WERI-Rb-1 (cell line): Measurements from ENCODE around the gene NELL1.

Experiments used
- DNase-seq: peaks from one replicate; pipeline ENCODE4 v3.0.0-alpha.2; 2020
- H3K27ac ChIP-seq: fragments of 250-450 bp; sonication (Bioruptor Pico); 2 replicates; pipeline ENCODE4 v1.5.1; 2020; ENCODE audit warnings: mild to moderate bottlenecking, moderate library complexity
- H3K27me3 ChIP-seq: fragments of 250-450 bp; sonication (Bioruptor Pico); 2 replicates; pipeline ENCODE4 v1.5.1; 2021; ENCODE audit warnings: mild to moderate bottlenecking, low read depth, moderate library complexity; ENCODE audit not compliant: insufficient read depth, severe bottlenecking
- H3K36me3 ChIP-seq: fragments of 250-450 bp; sonication (Bioruptor Pico); 2 replicates; pipeline ENCODE4 v1.5.1; 2020; ENCODE audit warnings: mild to moderate bottlenecking, moderate library complexity
- H3K4me3 ChIP-seq: 2 replicates; pipeline ENCODE4 v1.5.1; 2011; ENCODE audit warnings: low read depth, mild to moderate bottlenecking, control low read depth, low read length
- H3K9me3 ChIP-seq: fragments of 250-450 bp; sonication (Bioruptor Pico); 2 replicates; pipeline ENCODE4 v1.5.1; 2021; ENCODE audit warnings: mild to moderate bottlenecking, moderate library complexity; ENCODE audit not compliant: severe bottlenecking
- CTCF ChIP-seq: IDR thresholded peaks from 2 replicates; pipeline ENCODE4 v1.5.1; 2011; ENCODE audit warnings: low read depth, mild to moderate bottlenecking, control low read depth, inconsistent platforms, low read length

NELL1 gene

GRCh38 chr11:21278840-21279239, 609.5 kb downstream of the NELL1 start:
- Histone ChIP-seq H3K27ac (no peak overlapping the region), H3K9me3 (no peaks in the 10 kb centered on the region), H3K36me3 (no peaks in the 10 kb centered on the region), H3K4me3 (no peak overlapping the region), H3K27me3 (no peaks in the 10 kb centered on the region)
- TF ChIP-seq CTCF = no peak
- no peak for DNase-seq

- Histone ChIP-seq H3K27me3 (no peaks in the 10 kb centered on the region), H3K27ac (no peak overlapping the region), H3K4me3 (no peak overlapping the region), H3K36me3 (no peaks in the 10 kb centered on the region), H3K9me3 (no peaks in the 10 kb centered on the region)
- DNase-seq = no peak
- no peak for TF ChIP-seq CTCF
Measured at GRCh38 chr11:21285104-21285503, 615.7 kb downstream of the NELL1 start.

GRCh38 chr11:21289686-21290085, 620.3 kb downstream of the NELL1 start:
- no peak for DNase-seq
- Histone ChIP-seq H3K27me3 (no peaks in the 10 kb centered on the region), H3K27ac (no peak overlapping the region), H3K4me3 (no peak overlapping the region), H3K36me3 (no peaks in the 10 kb centered on the region), H3K9me3 (peaks cover 2% of the 10 kb centered on the region)
- no peak for TF ChIP-seq CTCF

- TF ChIP-seq CTCF = no peak
- H3K27ac ChIP-seq = no peak overlapping the region
- H3K4me3 ChIP-seq = no peak overlapping the region
- H3K9me3 ChIP-seq = peaks cover 2% of the 10 kb centered on the region
- H3K27me3 ChIP-seq = no peaks in the 10 kb centered on the region
- no peaks in the 10 kb centered on the region for H3K36me3 ChIP-seq
- DNase-seq = no peak
Measured at GRCh38 chr11:21295508-21295907, 626.1 kb downstream of the NELL1 start.

GRCh38 chr11:21301981-21302380, 632.6 kb downstream of the NELL1 start:
- no peak overlapping the region for H3K27ac ChIP-seq
- H3K9me3 ChIP-seq = no peaks in the 10 kb centered on the region
- no peak for TF ChIP-seq CTCF
- H3K27me3 ChIP-seq = no peaks in the 10 kb centered on the region
- DNase-seq = no peak
- H3K36me3 ChIP-seq = no peaks in the 10 kb centered on the region
- no peak overlapping the region for H3K4me3 ChIP-seq

- no peaks in the 10 kb centered on the region for H3K36me3 ChIP-seq
- no peak overlapping the region for H3K4me3 ChIP-seq
- H3K9me3 ChIP-seq = no peaks in the 10 kb centered on the region
- no peak for DNase-seq
- TF ChIP-seq CTCF = no peak
- H3K27me3 ChIP-seq = no peaks in the 10 kb centered on the region
- no peak overlapping the region for H3K27ac ChIP-seq
Measured at GRCh38 chr11:21306739-21307358, 637.5 kb downstream of the NELL1 start.
